Nephron (organoid): ENCODE data around the gene ASXL1.

Experiments used
- H3K27ac Mint-ChIP-seq, 3 experiments: 2 replicates each; pipeline ENCODE4 v1.8.0; 2020; ENCODE audit warnings: mixed read lengths in 3 of 3, mild to moderate bottlenecking in 2 of 3, moderate library complexity in 1 of 3
- H3K27me3 Mint-ChIP-seq: 2 replicates; pipeline ENCODE4 v1.8.0; 2021; ENCODE audit warnings: low read depth, mild to moderate bottlenecking, moderate library complexity, mixed read lengths
- H3K36me3 Mint-ChIP-seq: 2 replicates; pipeline ENCODE4 v1.8.0; 2020; ENCODE audit warnings: low read depth, mixed read lengths
- H3K4me1 Mint-ChIP-seq: 2 replicates; pipeline ENCODE4 v1.8.0; 2020; ENCODE audit warnings: mixed read lengths
- H3K4me3 Mint-ChIP-seq, 3 experiments: 2 replicates each; pipeline ENCODE4 v1.8.0; 2020; ENCODE audit warnings: mild to moderate bottlenecking in 3 of 3, mixed read lengths in 3 of 3, moderate library complexity in 2 of 3
- H3K9me3 Mint-ChIP-seq: 2 replicates; pipeline ENCODE4 v1.8.0; 2020; ENCODE audit warnings: mixed read lengths
- CTCF ChIP-seq, 3 experiments: fragments of 200-600 bp; sonication (generic); IDR thresholded peaks; one replicate each; pipeline ENCODE4 v1.5.0; 2021; ENCODE audit warnings: antibody characterized with exemption in 3 of 3; ENCODE audit not compliant: unreplicated experiment in 3 of 3

The ASXL1 gene

GRCh38 chr20:32429343-32429742 lies 71.2 kb downstream of the ASXL1 start:
- Mint-ChIP-seq H3K9me3 (no peaks in the 10 kb centered on the region), H3K27me3 (no peaks in the 10 kb centered on the region), H3K27ac (no peak overlapping the region), H3K36me3 (peaks cover 76% of the 10 kb centered on the region), H3K4me3 (no peak overlapping the region), H3K4me1 (no peaks in the 10 kb centered on the region)
- no peak for TF ChIP-seq CTCF (IDR thresholded peaks at IDR 0.05; ENCODE audit: unreplicated experiment in 3 of 3)

- peaks cover 76% of the 10 kb centered on the region for H3K36me3 Mint-ChIP-seq
- H3K9me3 Mint-ChIP-seq, result no peaks in the 10 kb centered on the region
- H3K27me3 Mint-ChIP-seq, result no peaks in the 10 kb centered on the region
- H3K27ac Mint-ChIP-seq, result no peak overlapping the region
- H3K4me1 Mint-ChIP-seq, result no peaks in the 10 kb centered on the region
- no peak overlapping the region for H3K4me3 Mint-ChIP-seq
- no peak for TF ChIP-seq CTCF (IDR thresholded peaks at IDR 0.05; ENCODE audit: unreplicated experiment in 3 of 3)
These were observed 71.7 kb downstream of the ASXL1 start for GRCh38 chr20:32429745-32430360.

- Mint-ChIP-seq H3K27me3 (no peaks in the 10 kb centered on the region), H3K27ac (no peak overlapping the region), H3K36me3 (peaks cover 74% of the 10 kb centered on the region), H3K9me3 (no peaks in the 10 kb centered on the region), H3K4me1 (no peaks in the 10 kb centered on the region), H3K4me3 (no peak overlapping the region)
- TF ChIP-seq CTCF (IDR thresholded peaks at IDR 0.05; ENCODE audit: unreplicated experiment in 3 of 3), result no peak
These were observed 73.3 kb downstream of the ASXL1 start for GRCh38 chr20:32431457-32431856.

- Mint-ChIP-seq H3K27ac (no peak overlapping the region), H3K4me3 (no peak overlapping the region)
These were observed 74.1 kb downstream of the ASXL1 start for GRCh38 chr20:32432277-32432676.

GRCh38 chr20:32433311-32434021 lies 75.3 kb downstream of the ASXL1 start:
- Mint-ChIP-seq H3K27ac (no peak overlapping the region), H3K4me3 (no peak overlapping the region), H3K36me3 (peaks cover 75% of the 10 kb centered on the region), H3K27me3 (no peaks in the 10 kb centered on the region), H3K4me1 (no peaks in the 10 kb centered on the region), H3K9me3 (no peaks in the 10 kb centered on the region)
- no peak for TF ChIP-seq CTCF (IDR thresholded peaks at IDR 0.05; ENCODE audit: unreplicated experiment in 3 of 3)

More at GRCh38 chr20:32432277-32432676, 74.1 kb downstream of the ASXL1 start:
- H3K4me1 Mint-ChIP-seq, result no peaks in the 10 kb centered on the region
- H3K36me3 Mint-ChIP-seq, result peaks cover 79% of the 10 kb centered on the region
- H3K27me3 Mint-ChIP-seq, result no peaks in the 10 kb centered on the region
- TF ChIP-seq CTCF (IDR thresholded peaks at IDR 0.05; ENCODE audit: unreplicated experiment in 3 of 3), result no peak
- H3K9me3 Mint-ChIP-seq, result no peaks in the 10 kb centered on the region

GRCh38 chr20:32434434-32434833 lies 76.3 kb downstream of the ASXL1 start:
- no peaks in the 10 kb centered on the region for H3K9me3 Mint-ChIP-seq
- no peak for TF ChIP-seq CTCF (IDR thresholded peaks at IDR 0.05; ENCODE audit: unreplicated experiment in 3 of 3)
- H3K4me3 Mint-ChIP-seq, result no peak overlapping the region
- no peak overlapping the region for H3K27ac Mint-ChIP-seq
- H3K36me3 Mint-ChIP-seq, result peaks cover 76% of the 10 kb centered on the region
- no peaks in the 10 kb centered on the region for H3K4me1 Mint-ChIP-seq
- no peaks in the 10 kb centered on the region for H3K27me3 Mint-ChIP-seq
